Stomach (tissue), 4 donors: Measurements from ENCODE around the gene FAS.

ENCODE experiments used
- CTCF ChIP-seq, 7 experiments: fragments of 450-650 bp in 4 of 7; fragments of 200-600 bp in 3 of 7; sonication (generic) in 3 of 7; IDR thresholded peaks; one replicate each; pipeline ENCODE4 v1.5.1; 2016 to 2019; ENCODE audit warnings: antibody characterized with exemption in 7 of 7, control low read depth in 2 of 7, mild to moderate bottlenecking in 1 of 7
- EP300 ChIP-seq: sonication (generic); formaldehyde crosslinking; IDR thresholded peaks from one replicate; pipeline ENCODE4 v1.6.1; 2017; ENCODE audit warnings: antibody characterized with exemption
- POLR2AphosphoS5 ChIP-seq, 3 donors: sonication (generic); formaldehyde crosslinking; IDR thresholded peaks; one replicate each; pipeline ENCODE4 v1.6.1; 2016; ENCODE audit warnings: antibody characterized with exemption in 3 of 3

DNA sequence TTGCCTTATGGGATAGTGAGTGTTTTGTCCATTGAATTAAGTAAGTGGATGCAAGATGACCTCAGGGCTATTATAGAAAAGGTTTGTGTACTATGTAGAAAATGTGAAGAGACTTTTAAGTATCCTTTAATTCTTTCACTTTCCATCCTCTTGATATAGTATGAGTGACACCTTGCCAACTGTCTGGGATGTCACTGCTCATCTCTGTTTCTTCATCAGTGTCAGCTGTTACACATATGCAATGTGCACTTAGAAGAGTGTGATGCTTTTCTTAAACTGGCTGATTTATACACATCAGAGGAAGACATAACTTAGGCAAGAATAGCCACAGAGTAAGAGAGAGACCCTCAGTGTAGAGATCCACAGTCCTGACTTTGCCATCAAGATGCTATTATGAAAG, 29.3 kb upstream of the FAS start:
- TF ChIP-seq CTCF (IDR thresholded peaks at IDR 0.05) (no peak), POLR2AphosphoS5 (IDR thresholded peaks at IDR 0.05) (no peak), EP300 (no peak)
